WTC11 (cell line): ENCODE data around the gene FADS6. TPM values are rescaled to one million over a fixed set of nuclear protein-coding genes. Genes with fewer than 3 reads are reported as not detected.

ENCODE experiments used
- ATAC-seq: fragments of 200-7000 bp; cut with Tn5 transposase; 2 replicates; pipeline ENCODE4 v1.10.0; 2021; ENCODE audit warnings: mild to moderate bottlenecking, moderate library complexity
- CTCF ChIA-PET: fragments of 300-600 bp; sonication (Branson Sonifier 250); formaldehyde crosslinking; loops from one replicate; lab custom pipeline; 2021; ENCODE audit warnings: antibody characterized with exemption; lab: Charles Lee
- POLR2A ChIA-PET: fragments of 350-600 bp; sonication (Branson Sonifier 250); formaldehyde crosslinking; loops from one replicate; lab custom pipeline; 2021; ENCODE audit warnings: antibody characterized with exemption; lab: Charles Lee
- DNase-seq: peaks from one replicate; pipeline ENCODE4 v3.0.0; 2021; ENCODE audit warnings: low spot score
- H3K27ac Mint-ChIP-seq: 2 replicates; pipeline ENCODE4 v1.8.0; 2021; ENCODE audit warnings: mixed read lengths
- H3K27me3 Mint-ChIP-seq: 2 replicates; pipeline ENCODE4 v1.8.0; 2021; ENCODE audit warnings: low read depth, mild to moderate bottlenecking, moderate library complexity, mixed read lengths
- H3K36me3 Mint-ChIP-seq: 2 replicates; pipeline ENCODE4 v1.8.0; 2021; ENCODE audit warnings: mixed read lengths
- H3K4me1 Mint-ChIP-seq: 2 replicates; pipeline ENCODE4 v1.8.0; 2022; ENCODE audit warnings: mixed read lengths
- H3K4me3 Mint-ChIP-seq: 2 replicates; pipeline ENCODE4 v1.8.0; 2021; ENCODE audit warnings: mild to moderate bottlenecking, moderate library complexity, mixed read lengths
- H3K9me3 Mint-ChIP-seq: 2 replicates; pipeline ENCODE4 v1.8.0; 2021; ENCODE audit warnings: mixed read lengths
- AR ChIP-seq: fragments of 250-450 bp; sonication (Bioruptor Pico); IDR thresholded peaks from 2 replicates; pipeline ENCODE4 v1.9.0; 2021; ENCODE audit warnings: mild to moderate bottlenecking
- ATF2 ChIP-seq: sonication (generic); formaldehyde crosslinking; IDR thresholded peaks from 2 replicates; pipeline ENCODE4 v1.8.1; 2022; ENCODE audit warnings: low read depth, missing genetic modification reagents, borderline replicate concordance
- CDX4 ChIP-seq: fragments of 250-450 bp; sonication (Bioruptor Pico); IDR thresholded peaks from 2 replicates; pipeline ENCODE4 v1.9.0; 2021; ENCODE audit warnings: moderate library complexity, mild to moderate bottlenecking, inconsistent platforms, borderline replicate concordance
- E2F1 ChIP-seq: sonication (generic); formaldehyde crosslinking; IDR thresholded peaks from 2 replicates; pipeline ENCODE4 v1.8.0; 2022; ENCODE audit warnings: mild to moderate bottlenecking, missing genetic modification reagents
- E2F5 ChIP-seq: sonication (generic); formaldehyde crosslinking; IDR thresholded peaks from 2 replicates; pipeline ENCODE4 v1.8.1; 2022; ENCODE audit warnings: mild to moderate bottlenecking, moderate library complexity, missing genetic modification reagents
- EMX1 ChIP-seq: fragments of 250-450 bp; sonication (Bioruptor Pico); IDR thresholded peaks from 2 replicates; pipeline ENCODE4 v1.8.0; 2021; ENCODE audit warnings: mild to moderate bottlenecking
- ETV6 ChIP-seq: sonication (generic); formaldehyde crosslinking; IDR thresholded peaks from 2 replicates; pipeline ENCODE4 v1.8.1; 2022; ENCODE audit warnings: mild to moderate bottlenecking, missing genetic modification reagents
- FOXK1 ChIP-seq: sonication (generic); formaldehyde crosslinking; IDR thresholded peaks from 2 replicates; pipeline ENCODE4 v1.8.0; 2022; ENCODE audit warnings: mild to moderate bottlenecking, moderate library complexity, missing genetic modification reagents
- FOXP1 ChIP-seq: sonication (generic); formaldehyde crosslinking; IDR thresholded peaks from 2 replicates; pipeline ENCODE4 v1.8.0; 2022; ENCODE audit warnings: missing genetic modification reagents, mild to moderate bottlenecking, moderate library complexity, borderline replicate concordance
- HMGXB4 ChIP-seq: sonication (generic); formaldehyde crosslinking; IDR thresholded peaks from 2 replicates; pipeline ENCODE4 v1.8.1; 2023; ENCODE audit warnings: mild to moderate bottlenecking, moderate library complexity, missing genetic modification reagents
- IRF2 ChIP-seq: sonication (generic); formaldehyde crosslinking; IDR thresholded peaks from 2 replicates; pipeline ENCODE4 v1.8.0; 2022; ENCODE audit warnings: low read depth, missing genetic modification reagents, borderline replicate concordance
- SOX15 ChIP-seq: fragments of 250-450 bp; sonication (Bioruptor Pico); IDR thresholded peaks from 2 replicates; pipeline ENCODE4 v1.9.0; 2021; ENCODE audit warnings: mild to moderate bottlenecking
- TEAD4 ChIP-seq: sonication (generic); formaldehyde crosslinking; IDR thresholded peaks from 2 replicates; pipeline ENCODE4 v1.8.0; 2022; ENCODE audit warnings: mild to moderate bottlenecking, missing genetic modification reagents
- ZBTB21 ChIP-seq: sonication (generic); formaldehyde crosslinking; IDR thresholded peaks from 2 replicates; pipeline ENCODE4 v1.8.1; 2023; ENCODE audit warnings: mild to moderate bottlenecking, missing genetic modification reagents, borderline replicate concordance
- ZBTB43 ChIP-seq: sonication (generic); formaldehyde crosslinking; IDR thresholded peaks from 2 replicates; pipeline ENCODE4 v1.8.1; 2023; ENCODE audit warnings: mild to moderate bottlenecking, missing genetic modification reagents
- ZMAT4 ChIP-seq: fragments of 250-450 bp; sonication (Bioruptor Pico); IDR thresholded peaks from 2 replicates; pipeline ENCODE4 v1.9.0; 2021; ENCODE audit warnings: mild to moderate bottlenecking
- ZNF423 ChIP-seq: fragments of 250-450 bp; sonication (Bioruptor Pico); IDR thresholded peaks from 2 replicates; pipeline ENCODE4 v2.1.2; 2022; ENCODE audit warnings: mild to moderate bottlenecking, moderate library complexity
- ZSCAN18 ChIP-seq: fragments of 250-450 bp; sonication (Bioruptor Pico); IDR thresholded peaks from 2 replicates; pipeline ENCODE4 v2.1.2; 2022; ENCODE audit warnings: mild to moderate bottlenecking, moderate library complexity
- total RNA-seq: library from RNA; stranded (reverse); gene quantifications from 3 replicates; pipeline ENCODE4 v1.2.3, GENCODE V29; 2021

The FADS6 gene
- total RNA-seq, 1 experiment from 2014 or later = 1.2 TPM

GRCh38 chr17:74864297-74864865 lies 29.1 kb downstream of the FADS6 start:
- Mint-ChIP-seq H3K4me1 (peaks cover 14% of the 10 kb centered on the region), H3K27ac (no peak overlapping the region), H3K9me3 (no peaks in the 10 kb centered on the region), H3K27me3 (peaks cover 29% of the 10 kb centered on the region), H3K36me3 (peaks cover 10% of the 10 kb centered on the region; the same call in 1 of the 2 replicates), H3K4me3 (no peak overlapping the region)
- POLR2A ChIA-PET = no interaction called here
- DNase-seq (no peak), ATAC-seq (no peak)
- CTCF ChIA-PET = interaction anchor here (0.5 to 14.0 kb wide), 12 partner anchors 9 to 122 kb away, joined by 3 to 347 read pairs (median 4); partner anchors contain the start of genes FDXR, NAT9 and OTOP2
- TF ChIP-seq SOX15 (CRISPR knock-in tag) = no peak
- TF ChIP-seq FOXK1 (CRISPR knock-in tag) = no peak
- TF ChIP-seq AR (CRISPR knock-in tag) = no peak
- TF ChIP-seq E2F5 (CRISPR knock-in tag) = no peak
- TF ChIP-seq ETV6 = no peak
- no peak for TF ChIP-seq EMX1 (CRISPR knock-in tag)
- no peak for TF ChIP-seq FOXP1 (CRISPR knock-in tag)
- no peak for TF ChIP-seq ZSCAN18 (CRISPR knock-in tag)
- TF ChIP-seq CDX4 (CRISPR knock-in tag) = no peak

- POLR2A ChIA-PET = interaction anchor here (2.2 kb wide), 1 partner anchor 10 kb away, joined by 8 read pairs; the partner anchor contains the start of gene FDXR
- CTCF ChIA-PET = interaction anchor here (0.5 to 14.0 kb wide), 17 partner anchors 9 to 207 kb away, joined by 3 to 347 read pairs (median 15); partner anchors contain the start of genes FDXR and NAT9
- peaks cover 16% of the 10 kb centered on the region for H3K4me1 Mint-ChIP-seq
- H3K9me3 Mint-ChIP-seq = no peaks in the 10 kb centered on the region
- no peak for ATAC-seq
- H3K27me3 Mint-ChIP-seq = peaks cover 36% of the 10 kb centered on the region
- H3K36me3 Mint-ChIP-seq = peaks cover 9% of the 10 kb centered on the region; the same call in 1 of the 2 replicates
- H3K4me3 Mint-ChIP-seq = no peak overlapping the region
- H3K27ac Mint-ChIP-seq = no peak overlapping the region
- no peak for DNase-seq
- TF ChIP-seq TEAD4 (CRISPR knock-in tag) (no peak), ZMAT4 (CRISPR knock-in tag) (no peak), ZBTB21 (CRISPR knock-in tag) (no peak), CDX4 (CRISPR knock-in tag) (no peak), ZNF423 (no peak), E2F1 (CRISPR knock-in tag) (no peak), IRF2 (CRISPR knock-in tag) (no peak), FOXP1 (CRISPR knock-in tag) (no peak), ZBTB43 (CRISPR knock-in tag) (no peak), ATF2 (CRISPR knock-in tag) (no peak), HMGXB4 (no peak)
Measured at GRCh38 chr17:74863420-74864296, 29.8 kb downstream of the FADS6 start.
